Kidney tubule cell (primary cell): Measurements from ENCODE around the gene NCOA1.
"Not testable (repeated sequence)": the region's sequence is repeated elsewhere in the genome, so short reads cannot be mapped to it uniquely, and the experiment has no call there.

ENCODE experiments used
- DNase-seq: peaks from one replicate; pipeline ENCODE4 v3.0.0-alpha.2; 2018; ENCODE audit warnings: low spot score

The NCOA1 gene

GRCh38 chr2:24477229-24477628 is 13.8 kb upstream of the NCOA1 start:
- no peak for DNase-seq

GRCh38 chr2:24478243-24478642 is 12.8 kb upstream of the NCOA1 start:
- no peak for DNase-seq

- DNase-seq: no peak
These were observed 10.8 kb upstream of the NCOA1 start for GRCh38 chr2:24480245-24480644.

GRCh38 chr2:24482251-24482971 is 8.6 kb upstream of the NCOA1 start:
- DNase-seq: peak; percentile 70

- DNase-seq: no peak
These were observed 8.1 kb upstream of the NCOA1 start for GRCh38 chr2:24482972-24483300.

- not testable (repeated sequence) for DNase-seq
These were observed 6.4 kb upstream of the NCOA1 start for GRCh38 chr2:24484677-24485076.

GRCh38 chr2:24485197-24485596 is 5.9 kb upstream of the NCOA1 start:
- DNase-seq: no peak

GRCh38 chr2:24486636-24487205 is 4.3 kb upstream of the NCOA1 start:
- no peak for DNase-seq

GRCh38 chr2:24489465-24490180 is 1.4 kb upstream of the NCOA1 start:
- no peak for DNase-seq

- DNase-seq: peak; percentile 33
These were observed 819 bp upstream of the NCOA1 start for GRCh38 chr2:24490181-24490689.

- peak; percentile 38 for DNase-seq
These were observed 727 bp downstream of the NCOA1 start for GRCh38 chr2:24491542-24492420.

GRCh38 chr2:24492421-24493279 is 1.6 kb downstream of the NCOA1 start:
- peak; percentile 27 for DNase-seq

GRCh38 chr2:24493713-24494112 is 2.7 kb downstream of the NCOA1 start:
- no peak for DNase-seq

- no peak for DNase-seq
These were observed 3.4 kb downstream of the NCOA1 start for GRCh38 chr2:24494410-24494809.

GRCh38 chr2:24495451-24495850 is 4.4 kb downstream of the NCOA1 start:
- DNase-seq: no peak

- no peak for DNase-seq
These were observed 5.9 kb downstream of the NCOA1 start for GRCh38 chr2:24496959-24497358.

- DNase-seq: no peak
These were observed 6.6 kb downstream of the NCOA1 start for GRCh38 chr2:24497685-24498084.

GRCh38 chr2:24498121-24498520 is 7.1 kb downstream of the NCOA1 start:
- DNase-seq: no peak

- DNase-seq: no peak
These were observed 10.8 kb downstream of the NCOA1 start for GRCh38 chr2:24501813-24502212.

GRCh38 chr2:24505534-24506275 is 14.7 kb downstream of the NCOA1 start:
- DNase-seq: no peak

- no peak for DNase-seq
These were observed 16.5 kb downstream of the NCOA1 start for GRCh38 chr2:24507549-24507948.
